Measurements from ENCODE around the gene LNPEP. TPM values are rescaled to one million over a fixed set of nuclear protein-coding genes. Genes with fewer than 3 reads are reported as not detected.

LNPEP gene
- total RNA-seq: 88.8 and 96.5 TPM in 2 replicates

- CTCF ChIA-PET: interaction anchor here (0.7 to 5.1 kb wide), 10 partner anchors 13 to 226 kb away, joined by 3 to 35 read pairs (median 4); no protein-coding TSS in a partner anchor
- no peaks in the 10 kb centered on the region for H3K9me3 Mint-ChIP-seq
Measured at GRCh38 chr5:96935559-96936430, at the start of gene LNPEP. Gene LNPEP (plus strand): TSS chr5:96936080. CDS start chr5:96936156, 76 bp downstream.

GRCh38 chr5:96893342-96893741 is 42.5 kb upstream of the LNPEP start:
- peak overlapping the region; percentile 79 for H3K27ac Mint-ChIP-seq
- H3K27me3 Mint-ChIP-seq: no peaks in the 10 kb centered on the region
- peaks cover 73% of the 10 kb centered on the region for H3K36me3 Mint-ChIP-seq (ENCODE audit: low read depth)
- DNase-seq (no peak), ATAC-seq (ENCODE audit: low read depth) (peak; percentile 22)
- ChIA-PET POLR2A (interaction anchor here (0.6 to 1.6 kb wide), 9 partner anchors 10 to 85 kb away, joined by 3 to 14 read pairs (median 6); partner anchors contain the start of genes ERAP1, ERAP2 and LNPEP), CTCF (interaction anchor here (4.9 kb wide), 1 partner anchor 24 kb away, joined by 66 read pairs; no protein-coding TSS in a partner anchor)
- H3K9me3 Mint-ChIP-seq: no peaks in the 10 kb centered on the region
- intact Hi-C loops (cut with micrococcal nuclease): no loop called here
- H3K4me1 Mint-ChIP-seq: peaks cover 42% of the 10 kb centered on the region
- no peak for TF ChIP-seq CTCF (IDR thresholded peaks at IDR 0.05)
- peak overlapping the region; percentile 1 for H3K4me3 Mint-ChIP-seq

More at GRCh38 chr5:96935559-96936430, at the start of gene LNPEP:
- peak within 1 kb of the TSS; percentile 98 for H3K27ac Mint-ChIP-seq
- peaks cover 38% of the 10 kb centered on the region for H3K36me3 Mint-ChIP-seq (ENCODE audit: low read depth)
- POLR2A ChIA-PET: interaction anchor here (0.5 to 4.6 kb wide), 37 partner anchors 9 to 1994 kb away, joined by 3 to 94 read pairs (median 4); partner anchors contain the start of genes CAST, ERAP1, ERAP2 and LIX1
- TF ChIP-seq CTCF (IDR thresholded peaks at IDR 0.05): no peak
- H3K4me3 Mint-ChIP-seq: peak within 1 kb of the TSS; percentile 98
- ATAC-seq (ENCODE audit: low read depth) (peak; percentile 52), DNase-seq (peak; percentile 89)
- H3K27me3 Mint-ChIP-seq: no peaks in the 10 kb centered on the region
- peaks cover 77% of the 10 kb centered on the region for H3K4me1 Mint-ChIP-seq
- intact Hi-C loops (cut with micrococcal nuclease): loop anchor here (1.0 to 2.0 kb wide), 19 partner anchors 9 to 1993 kb away; partner anchors contain the start of genes ARSK, CAST, CHD1 and ELL2

- Mint-ChIP-seq H3K27me3 (no peaks in the 10 kb centered on the region), H3K9me3 (no peaks in the 10 kb centered on the region), H3K27ac (peak overlapping the region; percentile 93), H3K4me3 (peak overlapping the region; percentile 80), H3K36me3 (ENCODE audit: low read depth) (peaks cover 74% of the 10 kb centered on the region), H3K4me1 (peaks cover 53% of the 10 kb centered on the region)
- no peak for TF ChIP-seq CTCF (IDR thresholded peaks at IDR 0.05)
- DNase-seq (no peak), ATAC-seq (ENCODE audit: low read depth) (peak; percentile 60)
- intact Hi-C loops (cut with micrococcal nuclease): loop anchor here (1.0 kb wide), 7 partner anchors 10 to 113 kb away; partner anchors contain the start of genes ERAP1 and ERAP2
- ChIA-PET POLR2A (interaction anchor here (0.6 to 3.6 kb wide), 20 partner anchors 8 to 287 kb away, joined by 3 to 62 read pairs (median 7); partner anchors contain the start of genes ERAP1, ERAP2, LNPEP and RIOK2), CTCF (interaction anchor here (0.9 to 4.9 kb wide), 8 partner anchors 20 to 265 kb away, joined by 3 to 66 read pairs (median 4); partner anchors contain the start of genes ERAP1, ERAP2 and LNPEP)
Measured at GRCh38 chr5:96896276-96896675, 39.6 kb upstream of the LNPEP start.

- peak; percentile 39 for DNase-seq
- H3K27me3 Mint-ChIP-seq: no peaks in the 10 kb centered on the region
- peaks cover 54% of the 10 kb centered on the region for H3K4me1 Mint-ChIP-seq
Measured at GRCh38 chr5:96896806-96897205, 39.1 kb upstream of the LNPEP start.

More at GRCh38 chr5:96896806-96897205, 39.1 kb upstream of the LNPEP start:
- peak overlapping the region; percentile 80 for H3K4me3 Mint-ChIP-seq
- H3K27ac Mint-ChIP-seq: peak overlapping the region; percentile 93
- ChIA-PET POLR2A (interaction anchor here (0.6 to 3.6 kb wide), 20 partner anchors 9 to 286 kb away, joined by 3 to 62 read pairs (median 7); partner anchors contain the start of genes ERAP1, ERAP2, LNPEP and RIOK2), CTCF (interaction anchor here (0.9 to 4.9 kb wide), 8 partner anchors 21 to 265 kb away, joined by 3 to 66 read pairs (median 4); partner anchors contain the start of genes ERAP1, ERAP2 and LNPEP)
- peaks cover 76% of the 10 kb centered on the region for H3K36me3 Mint-ChIP-seq (ENCODE audit: low read depth)
- H3K9me3 Mint-ChIP-seq: no peaks in the 10 kb centered on the region
- intact Hi-C loops (cut with micrococcal nuclease): loop anchor here (1.0 kb wide), 8 partner anchors 11 to 112 kb away; partner anchors contain the start of genes ERAP1 and ERAP2
- TF ChIP-seq CTCF (IDR thresholded peaks at IDR 0.05): no peak
- peak; percentile 94 for ATAC-seq (ENCODE audit: low read depth)

All from activated B cell treated with CpG ODN at 0.5 μM for 24 hours (primary cell).